NCI-H446 (cell line): ENCODE data around the gene PBXIP1.
A peak's percentile ranks its signal among the peaks of the same experiment; 100 is the strongest.

Experiments used
- DNase-seq, 2 experiments: peaks; one replicate each; lab custom pipeline; 2025; lab: John Stamatoyannopoulos, UW

Gene PBXIP1

GRCh38 chr1:154955718-154956543 lies at the start of gene PBXIP1:
TSS of gene PBXIP1 (minus strand) at chr1:154956099. CDS start at chr1:154953721, 2,378 bp downstream.
- peak; percentile 88 to 90 for DNase-seq

GRCh38 chr1:155005076-155006011 lies 49.4 kb upstream of the PBXIP1 start:
- DNase-seq = peak; percentile 75 to 92

GRCh38 chr1:155004352-155005075 lies 48.6 kb upstream of the PBXIP1 start:
- DNase-seq = no peak

GRCh38 chr1:155003766-155004351 lies 48.0 kb upstream of the PBXIP1 start:
- DNase-seq = no peak

- DNase-seq = peak; percentile 50 to 55
These were observed 47.4 kb upstream of the PBXIP1 start for GRCh38 chr1:155003227-155003765.

GRCh38 chr1:155002464-155003226 lies 46.7 kb upstream of the PBXIP1 start, which contains the start of gene ZBTB7B:
TSS of gene ZBTB7B (plus strand) at chr1:155002802. CDS start at chr1:155014661, 11,859 bp downstream.
- no peak for DNase-seq

GRCh38 chr1:155001675-155002463 lies 46.0 kb upstream of the PBXIP1 start:
- peak; percentile 99 for DNase-seq

GRCh38 chr1:155001425-155001674 lies 45.5 kb upstream of the PBXIP1 start:
- no peak for DNase-seq

GRCh38 chr1:155000726-155001424 lies 45.0 kb upstream of the PBXIP1 start:
- peak; percentile 86 to 91 for DNase-seq

GRCh38 chr1:155000411-155000725 lies 44.5 kb upstream of the PBXIP1 start:
- DNase-seq = no peak

- no peak for DNase-seq
These were observed 43.9 kb upstream of the PBXIP1 start for GRCh38 chr1:154999571-155000410.

- DNase-seq = no peak
These were observed 43.1 kb upstream of the PBXIP1 start for GRCh38 chr1:154998818-154999570.

GRCh38 chr1:154998201-154998780 lies 42.4 kb upstream of the PBXIP1 start:
- DNase-seq = no peak

GRCh38 chr1:154996966-154997701 lies 41.2 kb upstream of the PBXIP1 start:
- no peak for DNase-seq

GRCh38 chr1:154995301-154995983 lies 39.5 kb upstream of the PBXIP1 start:
- DNase-seq = peak in 1 of 2 experiments; percentile 60

GRCh38 chr1:154994591-154994990 lies 38.7 kb upstream of the PBXIP1 start:
- DNase-seq = no peak
